K562 (cell line): ENCODE results near the gene PRSS8. TPM values are rescaled to one million over a fixed set of nuclear protein-coding genes. Genes with fewer than 3 reads are reported as not detected.

Experiments
- GTF2E2 ChIP-seq: fragments of 200-800 bp; sonication (Bioruptor generic); IDR thresholded peaks from 2 replicates; pipeline ENCODE4 v1.6.1; 2016; ENCODE audit warnings: missing genetic modification characterization, missing compliant biosample characterization
- HMG20B ChIP-seq: fragments of 250-450 bp; sonication (Bioruptor Pico); IDR thresholded peaks from 2 replicates; pipeline ENCODE4 v1.5.0; 2021; ENCODE audit warnings: mild to moderate bottlenecking
- NCOR1 ChIP-seq: fragments of 450-650 bp; IDR thresholded peaks from 2 replicates; pipeline ENCODE4 v1.6.1; 2016; ENCODE audit warnings: mild to moderate bottlenecking, moderate library complexity
- PHB ChIP-seq: fragments of 250-450 bp; sonication (Bioruptor Pico); IDR thresholded peaks from 2 replicates; pipeline ENCODE4 v1.5.0; 2021
- PHF21A ChIP-seq: fragments of 450-650 bp; IDR thresholded peaks from 2 replicates; pipeline ENCODE4 v1.6.1; 2017; ENCODE audit warnings: low read depth, borderline replicate concordance
- POLR2H ChIP-seq: IDR thresholded peaks from 2 replicates; pipeline ENCODE4 v1.6.1; 2016; ENCODE audit warnings: missing genetic modification characterization, low read depth, mild to moderate bottlenecking, control low read depth, missing compliant biosample characterization, moderate library complexity
- RFX5 ChIP-seq: IDR thresholded peaks from 2 replicates; pipeline ENCODE4 v1.6.1; 2011; ENCODE audit warnings: low read depth, mild to moderate bottlenecking, improper control_type of control experiment, low read length
- SMAD1 ChIP-seq: fragments of 150-350 bp; IDR thresholded peaks from 2 replicates; pipeline ENCODE4 v1.6.1; 2014; ENCODE audit warnings: low read length, low read depth; ENCODE audit not compliant: partially characterized antibody
- polyA plus RNA-seq, 8 experiments: library from polyadenylated mRNA; depleted of rRNA in 4 of 8; stranded (reverse) in 5 of 8; unstranded in 3 of 8; fragments of >200 nt; fragmentation: Nextera tagmentation in 2 of 8; fragmentation: Illumina TruSeq in 1 of 8; extraction: Ambion mirVana in 2 of 8; extraction: Trizol in 1 of 8; gene quantifications; 2 replicates each; pipeline versions ENCODE4 v1.2.1 to v1.2.3, GENCODE V29; 2011 to 2014; ENCODE audit warnings: inconsistent platforms in 1 of 8, missing spikeins in 1 of 8
- total RNA-seq, 7 experiments: library from RNA; depleted of rRNA in 6 of 7; stranded (reverse); fragments of >200 nt in 6 of 7; fragmentation: Illumina TruSeq in 2 of 7; extraction: Trizol in 2 of 7; gene quantifications; 2 replicates each; pipeline versions ENCODE4 v1.2.1 to v1.2.3, GENCODE V29; 2011 to 2021; ENCODE audit warnings: low replicate concordance in 1 of 7
- TF ChIP-seq, protein P1 (sequence below), 2 experiments: fragments of 450-650 bp in 1 of 2; sonication (generic) in 1 of 2; formaldehyde crosslinking in 1 of 2; IDR thresholded peaks; 2 replicates each; pipeline versions ENCODE4 v1.7.1 to v1.9.0; 2016 to 2022; ENCODE audit warnings: inconsistent platforms in 1 of 2, mild to moderate bottlenecking in 1 of 2, missing genetic modification reagents in 1 of 2
- TF ChIP-seq, protein P2 (sequence below): fragments of 250-450 bp; sonication (Bioruptor Pico); IDR thresholded peaks from 2 replicates; pipeline ENCODE4 v1.5.0; 2021; ENCODE audit warnings: mild to moderate bottlenecking, moderate library complexity
- TF ChIP-seq, protein P3 (sequence below): fragments of 250-450 bp; sonication (Bioruptor Pico); IDR thresholded peaks from 2 replicates; pipeline ENCODE4 v1.8.0; 2021; ENCODE audit warnings: moderate library complexity, mild to moderate bottlenecking, inconsistent platforms

PRSS8 gene
- total and polyA plus RNA-seq, 9 of the 15 experiments (the other 6 are each of a cell fraction or from before 2014, with no cell fraction given), result 0.25 to 3.9 (median 1.3) TPM; not detected in 1

DNA sequence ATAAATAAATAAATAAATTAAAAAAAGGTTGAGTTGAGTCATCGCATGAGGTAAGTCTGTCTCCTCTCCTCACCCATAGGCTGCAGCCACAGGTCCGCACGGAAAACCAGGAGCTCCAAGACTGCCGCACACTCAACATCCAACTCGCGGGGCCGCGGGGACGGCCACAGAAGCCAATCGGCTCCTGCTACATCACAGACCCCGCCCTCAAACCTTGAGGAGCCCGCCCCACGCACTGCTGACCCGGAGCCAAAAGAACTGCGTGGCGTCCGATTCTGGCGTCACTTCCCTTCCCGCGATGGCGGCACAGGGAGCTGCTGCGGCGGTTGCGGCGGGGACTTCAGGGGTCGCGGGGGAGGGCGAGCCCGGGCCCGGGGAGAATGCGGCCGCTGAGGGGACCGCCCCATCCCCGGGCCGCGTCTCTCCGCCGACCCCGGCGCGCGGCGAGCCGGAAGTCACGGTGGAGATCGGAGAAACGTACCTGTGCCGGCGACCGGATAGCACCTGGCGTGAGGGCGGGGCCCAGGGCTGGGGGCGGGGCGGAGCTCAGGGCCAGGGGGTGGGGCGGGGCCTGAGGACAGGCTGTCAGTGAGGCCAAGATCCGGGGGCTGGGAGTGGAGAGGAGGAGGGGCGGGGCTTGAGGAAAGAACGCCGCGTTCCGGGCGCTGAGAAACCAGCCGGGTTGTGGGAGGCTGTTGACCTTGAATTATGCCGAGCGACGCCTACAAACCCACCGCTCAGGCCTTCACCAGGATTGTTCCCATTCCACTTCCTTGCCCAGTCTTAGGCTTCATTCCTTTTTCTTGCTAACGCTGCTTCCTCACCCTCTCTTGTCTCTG is 17.9 kb downstream of the PRSS8 start, which contains the start of gene KAT8 (continued):
- TF ChIP-seq, protein P1, sequence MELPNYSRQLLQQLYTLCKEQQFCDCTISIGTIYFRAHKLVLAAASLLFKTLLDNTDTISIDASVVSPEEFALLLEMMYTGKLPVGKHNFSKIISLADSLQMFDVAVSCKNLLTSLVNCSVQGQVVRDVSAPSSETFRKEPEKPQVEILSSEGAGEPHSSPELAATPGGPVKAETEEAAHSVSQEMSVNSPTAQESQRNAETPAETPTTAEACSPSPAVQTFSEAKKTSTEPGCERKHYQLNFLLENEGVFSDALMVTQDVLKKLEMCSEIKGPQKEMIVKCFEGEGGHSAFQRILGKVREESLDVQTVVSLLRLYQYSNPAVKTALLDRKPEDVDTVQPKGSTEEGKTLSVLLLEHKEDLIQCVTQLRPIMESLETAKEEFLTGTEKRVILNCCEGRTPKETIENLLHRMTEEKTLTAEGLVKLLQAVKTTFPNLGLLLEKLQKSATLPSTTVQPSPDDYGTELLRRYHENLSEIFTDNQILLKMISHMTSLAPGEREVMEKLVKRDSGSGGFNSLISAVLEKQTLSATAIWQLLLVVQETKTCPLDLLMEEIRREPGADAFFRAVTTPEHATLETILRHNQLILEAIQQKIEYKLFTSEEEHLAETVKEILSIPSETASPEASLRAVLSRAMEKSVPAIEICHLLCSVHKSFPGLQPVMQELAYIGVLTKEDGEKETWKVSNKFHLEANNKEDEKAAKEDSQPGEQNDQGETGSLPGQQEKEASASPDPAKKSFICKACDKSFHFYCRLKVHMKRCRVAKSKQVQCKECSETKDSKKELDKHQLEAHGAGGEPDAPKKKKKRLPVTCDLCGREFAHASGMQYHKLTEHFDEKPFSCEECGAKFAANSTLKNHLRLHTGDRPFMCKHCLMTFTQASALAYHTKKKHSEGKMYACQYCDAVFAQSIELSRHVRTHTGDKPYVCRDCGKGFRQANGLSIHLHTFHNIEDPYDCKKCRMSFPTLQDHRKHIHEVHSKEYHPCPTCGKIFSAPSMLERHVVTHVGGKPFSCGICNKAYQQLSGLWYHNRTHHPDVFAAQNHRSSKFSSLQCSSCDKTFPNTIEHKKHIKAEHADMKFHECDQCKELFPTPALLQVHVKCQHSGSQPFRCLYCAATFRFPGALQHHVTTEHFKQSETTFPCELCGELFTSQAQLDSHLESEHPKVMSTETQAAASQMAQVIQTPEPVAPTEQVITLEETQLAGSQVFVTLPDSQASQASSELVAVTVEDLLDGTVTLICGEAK (IDR thresholded peaks at IDR 0.05), result peak; percentile 98
- TF ChIP-seq, protein P1 (CRISPR knock-in tag; IDR thresholded peaks at IDR 0.05), result no peak
- TF ChIP-seq RFX5 (no peak), PHB (CRISPR knock-in tag) (no peak), SMAD1 (peak; percentile 73), PHF21A (no peak), POLR2H (tag) (peak; percentile 94), NCOR1 (0 out of 2 replicates have a peak, but pooled peaks have one; percentile 41), HMG20B (no peak), GTF2E2 (tag) (peak; percentile 74; the same call in 1 of the 2 replicates)
- TF ChIP-seq, protein P2, sequence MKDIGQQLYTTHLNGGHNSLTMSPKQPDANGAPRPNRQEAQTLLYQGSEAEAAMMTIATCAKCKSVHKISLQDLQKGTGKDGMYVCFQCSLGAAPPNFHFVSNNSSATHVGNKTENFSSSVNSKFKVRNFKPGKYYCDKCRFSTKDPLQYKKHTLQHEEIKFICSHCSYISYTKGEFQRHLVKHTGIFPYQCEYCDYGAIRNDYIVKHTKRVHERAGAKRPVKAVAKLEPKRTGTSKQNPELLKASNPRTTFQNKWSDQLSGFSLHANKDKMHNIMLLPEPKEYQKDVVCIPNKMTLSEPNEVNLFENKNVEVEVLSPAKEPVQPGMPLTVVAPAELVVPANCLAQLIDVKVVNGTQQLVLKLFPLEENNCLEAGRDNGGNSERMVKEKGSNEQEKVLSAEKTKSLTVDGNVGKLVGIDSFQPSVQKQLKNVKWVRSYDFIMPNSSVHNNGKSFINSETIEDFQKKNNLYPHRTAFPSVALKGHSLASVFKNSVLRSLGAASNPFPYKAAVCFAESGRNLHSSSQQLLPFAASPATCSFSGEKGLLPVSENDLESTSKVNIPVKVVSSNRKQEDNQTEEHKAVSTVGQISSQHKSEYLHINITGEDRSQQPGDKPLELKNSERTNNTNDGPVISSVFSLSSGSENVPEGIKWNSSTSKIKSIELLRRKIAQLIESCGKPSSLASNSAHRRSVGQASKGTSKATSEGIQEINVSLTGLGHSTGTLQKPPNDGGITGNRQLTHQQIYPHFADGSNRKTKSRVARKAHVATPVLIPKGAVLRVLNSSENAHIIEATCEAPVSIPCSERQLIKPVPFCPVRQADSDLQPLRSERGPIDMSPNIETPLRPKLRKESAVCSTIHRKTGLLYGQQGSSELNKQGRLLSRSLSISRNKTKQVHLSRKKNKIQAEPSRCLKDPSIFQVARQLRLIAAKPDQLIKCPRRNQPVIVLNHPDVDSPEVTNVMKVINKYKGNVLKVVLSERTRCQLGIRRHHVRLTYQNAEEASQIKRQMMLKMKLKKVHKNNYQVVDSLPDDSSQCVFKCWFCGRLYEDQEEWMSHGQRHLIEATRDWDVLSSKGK (CRISPR knock-in tag), result no peak
- TF ChIP-seq, protein P3, sequence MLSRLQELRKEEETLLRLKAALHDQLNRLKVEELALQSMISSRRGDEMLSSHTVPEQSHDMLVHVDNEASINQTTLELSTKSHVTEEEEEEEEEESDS (CRISPR knock-in tag), result no peak
